Endodermal cell (in vitro differentiated cells): ENCODE results near the gene NUB1. TPM values are rescaled to one million over a fixed set of nuclear protein-coding genes. Genes with fewer than 3 reads are reported as not detected.

Source experiments
- DNase-seq: peaks from one replicate; pipeline ENCODE4 v3.0.0-alpha.2; 2017
- H3K27ac ChIP-seq: 2 replicates; pipeline ENCODE4 v1.5.1; 2013; ENCODE audit warnings: mild to moderate bottlenecking, low read depth, low read length, moderate library complexity
- H3K27me3 ChIP-seq: 2 replicates; pipeline ENCODE4 v1.6.1; 2013; ENCODE audit warnings: mild to moderate bottlenecking, low read length, moderate library complexity; ENCODE audit not compliant: insufficient read depth, control insufficient read depth, poor library complexity, severe bottlenecking
- H3K36me3 ChIP-seq: 2 replicates; pipeline ENCODE4 v1.7.0; 2013; ENCODE audit warnings: mild to moderate bottlenecking, low read length, moderate library complexity; ENCODE audit not compliant: control insufficient read depth, insufficient read depth
- H3K4me1 ChIP-seq: one replicate; pipeline ENCODE4 v1.7.0; 2013; ENCODE audit warnings: low read length; ENCODE audit not compliant: control insufficient read depth, insufficient read depth
- H3K4me3 ChIP-seq: 2 replicates; pipeline ENCODE4 v1.5.1; 2013; ENCODE audit warnings: mild to moderate bottlenecking, low read length, moderate library complexity
- H3K9ac ChIP-seq: 2 replicates; pipeline ENCODE4 v1.6.1; 2013; ENCODE audit warnings: mild to moderate bottlenecking, low read length, moderate library complexity; ENCODE audit not compliant: poor library complexity, severe bottlenecking; ENCODE audit errors: extremely low read depth
- H3K9me3 ChIP-seq: 2 replicates; pipeline ENCODE4 v1.6.1; 2013; ENCODE audit warnings: mild to moderate bottlenecking, low read length, moderate library complexity; ENCODE audit not compliant: control insufficient read depth
- H3K27ac Mint-ChIP-seq: 2 replicates; pipeline ENCODE4 v1.8.0; 2020; ENCODE audit warnings: mixed read lengths
- H3K27me3 Mint-ChIP-seq: 2 replicates; pipeline ENCODE4 v1.8.0; 2021; ENCODE audit warnings: mild to moderate bottlenecking, mixed read lengths; ENCODE audit not compliant: insufficient read depth
- H3K36me3 Mint-ChIP-seq: 2 replicates; pipeline ENCODE4 v1.8.0; 2020; ENCODE audit warnings: low read depth, mixed read lengths
- H3K4me1 Mint-ChIP-seq: 2 replicates; pipeline ENCODE4 v1.8.0; 2020; ENCODE audit warnings: mixed read lengths
- H3K4me3 Mint-ChIP-seq: 2 replicates; pipeline ENCODE4 v1.8.0; 2020; ENCODE audit warnings: mild to moderate bottlenecking, moderate library complexity, mixed read lengths
- H3K9me3 Mint-ChIP-seq: 2 replicates; pipeline ENCODE4 v1.8.0; 2020; ENCODE audit warnings: mild to moderate bottlenecking, mixed read lengths
- CTCF ChIP-seq: fragments of 200-600 bp; sonication (generic); conservative IDR thresholded peaks from 2 replicates; pipeline ENCODE4 v1.5.0; 2021; ENCODE audit warnings: antibody characterized with exemption, mild to moderate bottlenecking
- WGBS, 2 experiments: methylation state at CpG; one replicate each; pipeline versions ENCODE4 v1.1.5 to v1.1.7; 2013; ENCODE audit warnings: missing lambda C conversion rate in 2 of 2, mixed read lengths in 1 of 2; ENCODE audit not compliant: insufficient coverage in 1 of 2, insufficient read length in 1 of 2; 5-methylcytosine and 5-hydroxymethylcytosine counted together
- total RNA-seq, 2 donors: library from RNA; stranded (reverse); fragmentation: NEBNext Ultra II Directional in 1 of 2; extraction: Animal tissue kit (Norgen Biotek cat#: 25700) in 1 of 2; gene quantifications; 2 replicates in 1 of 2; 3 replicates in 1 of 2; pipeline ENCODE4 v1.2.1, GENCODE V29; 2021

Gene NUB1
- total RNA-seq, 2 donors from 2014 or later: 50.2 to 64.7 TPM

- H3K4me3 Mint-ChIP-seq: no peak overlapping the region
- Histone ChIP-seq H3K27ac (no peak overlapping the region), H3K9me3 (no peaks in the 10 kb centered on the region), H3K4me3 (no peak overlapping the region), H3K9ac (no peak overlapping the region), H3K4me1 (no peaks in the 10 kb centered on the region), H3K36me3 (peaks cover 82% of the 10 kb centered on the region), H3K27me3 (no peaks in the 10 kb centered on the region)
- no peaks in the 10 kb centered on the region for H3K27me3 Mint-ChIP-seq
- H3K27ac Mint-ChIP-seq: no peak overlapping the region
- DNase-seq: no peak
- WGBS, 2 experiments: 88 to 95% methylated on average over 5 to 6 of the region's 6 CpGs
- no peaks in the 10 kb centered on the region for H3K4me1 Mint-ChIP-seq
- peaks cover 68% of the 10 kb centered on the region for H3K36me3 Mint-ChIP-seq
- H3K9me3 Mint-ChIP-seq: no peaks in the 10 kb centered on the region
- TF ChIP-seq CTCF: no peak
Measured at GRCh38 chr7:151351967-151352366, 10.4 kb downstream of the NUB1 start.

GRCh38 chr7:151352512-151352911, 10.9 kb downstream of the NUB1 start:
- H3K9me3 Mint-ChIP-seq: no peaks in the 10 kb centered on the region
- H3K9ac ChIP-seq: no peak overlapping the region
- H3K4me1 Mint-ChIP-seq: no peaks in the 10 kb centered on the region
- 71% methylated on average over 5 of the region's 5 CpGs; no CpG with 5 or more reads in 1 of the 2 experiments for WGBS, 2 experiments
- no peaks in the 10 kb centered on the region for H3K27me3 ChIP-seq
- H3K27me3 Mint-ChIP-seq: no peaks in the 10 kb centered on the region
- H3K9me3 ChIP-seq: no peaks in the 10 kb centered on the region
- TF ChIP-seq CTCF: no peak
- H3K4me3 ChIP-seq: no peak overlapping the region
- no peak overlapping the region for H3K27ac Mint-ChIP-seq
- H3K4me3 Mint-ChIP-seq: no peak overlapping the region
- peaks cover 70% of the 10 kb centered on the region for H3K36me3 Mint-ChIP-seq
- peaks cover 80% of the 10 kb centered on the region for H3K36me3 ChIP-seq
- no peak overlapping the region for H3K27ac ChIP-seq
- DNase-seq: no peak
- no peaks in the 10 kb centered on the region for H3K4me1 ChIP-seq

GRCh38 chr7:151361193-151361959, 19.8 kb downstream of the NUB1 start:
- H3K36me3 Mint-ChIP-seq: peaks cover 60% of the 10 kb centered on the region
- 94 to 100% methylated on average over 1 to 3 of the region's 3 CpGs for WGBS, 2 experiments

More at GRCh38 chr7:151361193-151361959, 19.8 kb downstream of the NUB1 start:
- Histone ChIP-seq H3K9me3 (peaks cover 6% of the 10 kb centered on the region), H3K9ac (no peak overlapping the region), H3K4me3 (no peak overlapping the region), H3K27me3 (no peaks in the 10 kb centered on the region), H3K36me3 (peaks cover 42% of the 10 kb centered on the region), H3K4me1 (no peaks in the 10 kb centered on the region), H3K27ac (no peak overlapping the region)
- Mint-ChIP-seq H3K27ac (no peak overlapping the region), H3K4me1 (no peaks in the 10 kb centered on the region), H3K9me3 (peaks cover 6% of the 10 kb centered on the region), H3K4me3 (no peak overlapping the region), H3K27me3 (no peaks in the 10 kb centered on the region)
- no peak for DNase-seq
- TF ChIP-seq CTCF: no peak
